ENCODE measurements around the gene MN1. TPM values are rescaled to one million over a fixed set of nuclear protein-coding genes. Genes with fewer than 3 reads are reported as not detected.

Gene MN1
- total RNA-seq, 1 donor from 2014 or later = 4.0 TPM

- Histone ChIP-seq H3K4me1 (peaks cover 14% of the 10 kb centered on the region), H3K36me3 (no peaks in the 10 kb centered on the region), H3K27me3 (no peaks in the 10 kb centered on the region), H3K9me3 (no peaks in the 10 kb centered on the region), H3K4me3 (no peak overlapping the region), H3K27ac (no peak overlapping the region)
- TF ChIP-seq, protein P1, sequence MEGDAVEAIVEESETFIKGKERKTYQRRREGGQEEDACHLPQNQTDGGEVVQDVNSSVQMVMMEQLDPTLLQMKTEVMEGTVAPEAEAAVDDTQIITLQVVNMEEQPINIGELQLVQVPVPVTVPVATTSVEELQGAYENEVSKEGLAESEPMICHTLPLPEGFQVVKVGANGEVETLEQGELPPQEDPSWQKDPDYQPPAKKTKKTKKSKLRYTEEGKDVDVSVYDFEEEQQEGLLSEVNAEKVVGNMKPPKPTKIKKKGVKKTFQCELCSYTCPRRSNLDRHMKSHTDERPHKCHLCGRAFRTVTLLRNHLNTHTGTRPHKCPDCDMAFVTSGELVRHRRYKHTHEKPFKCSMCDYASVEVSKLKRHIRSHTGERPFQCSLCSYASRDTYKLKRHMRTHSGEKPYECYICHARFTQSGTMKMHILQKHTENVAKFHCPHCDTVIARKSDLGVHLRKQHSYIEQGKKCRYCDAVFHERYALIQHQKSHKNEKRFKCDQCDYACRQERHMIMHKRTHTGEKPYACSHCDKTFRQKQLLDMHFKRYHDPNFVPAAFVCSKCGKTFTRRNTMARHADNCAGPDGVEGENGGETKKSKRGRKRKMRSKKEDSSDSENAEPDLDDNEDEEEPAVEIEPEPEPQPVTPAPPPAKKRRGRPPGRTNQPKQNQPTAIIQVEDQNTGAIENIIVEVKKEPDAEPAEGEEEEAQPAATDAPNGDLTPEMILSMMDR (IDR thresholded peaks at IDR 0.05) = no peak
- ATAC-seq = no peak
- DNase-seq = no peak
- intact Hi-C loops (cut with DNase I) = no loop called here
Observed at GRCh38 chr22:27723708-27724107, 77.8 kb downstream of the MN1 start.

GRCh38 chr22:27723158-27723557 lies 78.4 kb downstream of the MN1 start:
- no peaks in the 10 kb centered on the region for H3K9me3 ChIP-seq
- H3K27me3 ChIP-seq = no peaks in the 10 kb centered on the region
- intact Hi-C loops (cut with DNase I) = no loop called here
- peaks cover 20% of the 10 kb centered on the region for H3K4me1 ChIP-seq
- no peak overlapping the region for H3K4me3 ChIP-seq
- ATAC-seq = no peak
- no peak for DNase-seq
- TF ChIP-seq, protein P1 (IDR thresholded peaks at IDR 0.05) = no peak
- H3K27ac ChIP-seq = no peak overlapping the region
- H3K36me3 ChIP-seq = no peaks in the 10 kb centered on the region

DNA sequence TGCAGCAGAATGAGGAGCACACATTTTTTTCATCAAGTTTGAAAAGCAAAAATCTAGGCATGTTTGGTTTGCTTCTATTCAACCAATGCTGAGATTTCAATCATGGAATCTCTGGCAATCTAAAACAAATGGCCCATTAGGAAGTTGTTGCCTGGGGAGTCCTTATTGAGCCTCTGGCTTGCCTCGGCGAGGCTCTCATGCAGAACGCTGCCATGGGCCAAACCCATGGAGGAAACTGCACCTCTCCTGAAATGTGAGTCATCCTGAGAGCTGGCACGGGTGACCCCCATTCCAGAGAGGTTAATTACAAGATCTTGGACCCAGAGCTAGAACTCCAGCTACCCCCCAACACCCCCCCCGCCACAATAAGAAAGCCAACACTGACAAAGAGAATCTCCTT lies 80.7 kb downstream of the MN1 start:
- Histone ChIP-seq H3K27me3 (no peaks in the 10 kb centered on the region), H3K4me3 (no peak overlapping the region), H3K27ac (no peak overlapping the region), H3K4me1 (peaks cover 11% of the 10 kb centered on the region), H3K36me3 (no peaks in the 10 kb centered on the region), H3K9me3 (no peaks in the 10 kb centered on the region)
- intact Hi-C loops (cut with DNase I) = no loop called here
- ATAC-seq (no peak), DNase-seq (peak; percentile 28)
- TF ChIP-seq, protein P1 (IDR thresholded peaks at IDR 0.05) = no peak

GRCh38 chr22:27719535-27720227 lies 81.9 kb downstream of the MN1 start:
- Histone ChIP-seq H3K27me3 (no peaks in the 10 kb centered on the region), H3K9me3 (no peaks in the 10 kb centered on the region), H3K36me3 (no peaks in the 10 kb centered on the region), H3K4me1 (peaks cover 11% of the 10 kb centered on the region), H3K27ac (no peak overlapping the region), H3K4me3 (no peak overlapping the region)
- ATAC-seq (peak; percentile 16), DNase-seq (peak; percentile 42)
- TF ChIP-seq, protein P1 (IDR thresholded peaks at IDR 0.05) = no peak
- intact Hi-C loops (cut with DNase I) = no loop called here

DNA sequence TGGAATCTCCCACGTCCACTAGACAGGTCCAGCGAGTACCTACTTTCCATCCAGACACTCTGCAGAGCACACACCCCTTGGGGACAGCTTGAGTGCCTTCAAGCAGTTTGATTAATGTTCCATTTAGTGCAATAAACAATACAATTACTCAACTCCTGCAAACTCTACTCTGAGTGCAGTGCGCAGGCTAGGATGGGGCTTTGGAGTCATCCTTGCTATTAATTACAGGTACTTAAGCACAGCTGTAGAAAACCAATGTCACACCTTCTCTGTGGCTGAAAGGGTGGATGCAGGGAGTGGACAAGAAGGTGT lies 82.6 kb downstream of the MN1 start:
- TF ChIP-seq, protein P1 (IDR thresholded peaks at IDR 0.05) = no peak
- DNase-seq (peak; percentile 7), ATAC-seq (no peak)
- Histone ChIP-seq H3K4me3 (no peak overlapping the region), H3K4me1 (peaks cover 11% of the 10 kb centered on the region), H3K27ac (no peak overlapping the region), H3K36me3 (no peaks in the 10 kb centered on the region), H3K9me3 (no peaks in the 10 kb centered on the region), H3K27me3 (no peaks in the 10 kb centered on the region)
- intact Hi-C loops (cut with DNase I) = no loop called here

All from upper lobe of right lung (tissue), 1 donor.